Stimulated activated CD8-positive, alpha-beta memory T cell treated with anti-CD3 and anti-CD28 coated beads, Interleukin-15, amount 100 ng/mL, for 1 hour (primary cell): ENCODE measurements around the gene RASGEF1C.
"Not testable (repeated sequence)": the region's sequence is repeated elsewhere in the genome, so short reads cannot be mapped to it uniquely, and the experiment has no call there.

Source experiments
- DNase-seq: peaks from one replicate; pipeline ENCODE4 v3.0.0-alpha.2; 2020; ENCODE audit warnings: low read depth

The RASGEF1C gene

GRCh38 chr5:180099733-180100611 is 109.0 kb downstream of the RASGEF1C start:
- DNase-seq: no peak

- no peak for DNase-seq
These were observed 109.8 kb downstream of the RASGEF1C start for GRCh38 chr5:180098991-180099732.

GRCh38 chr5:180098526-180098925 is 110.5 kb downstream of the RASGEF1C start:
- DNase-seq: no peak

GRCh38 chr5:180097926-180098325 is 111.1 kb downstream of the RASGEF1C start:
- DNase-seq: no peak

- DNase-seq: no peak
These were observed 111.7 kb downstream of the RASGEF1C start for GRCh38 chr5:180097163-180097894.

GRCh38 chr5:180096616-180097015 is 112.4 kb downstream of the RASGEF1C start:
- DNase-seq: no peak

- DNase-seq: no peak
These were observed 113.5 kb downstream of the RASGEF1C start for GRCh38 chr5:180095545-180095944.

GRCh38 chr5:180093651-180094382 is 115.2 kb downstream of the RASGEF1C start:
- no peak for DNase-seq

- DNase-seq: no peak
These were observed 115.8 kb downstream of the RASGEF1C start for GRCh38 chr5:180093241-180093640.

GRCh38 chr5:180090769-180091546 is 118.1 kb downstream of the RASGEF1C start:
- no peak for DNase-seq

GRCh38 chr5:180090098-180090768 is 118.8 kb downstream of the RASGEF1C start:
- DNase-seq: peak; percentile 58

GRCh38 chr5:180089628-180090027 is 119.4 kb downstream of the RASGEF1C start:
- not testable (repeated sequence) for DNase-seq

- no peak for DNase-seq
These were observed 120.5 kb downstream of the RASGEF1C start for GRCh38 chr5:180088561-180088960.

GRCh38 chr5:180086816-180087399 is 122.1 kb downstream of the RASGEF1C start:
- DNase-seq: no peak

- no peak for DNase-seq
These were observed 123.2 kb downstream of the RASGEF1C start for GRCh38 chr5:180085837-180086236.

GRCh38 chr5:180084638-180085561 is 124.1 kb downstream of the RASGEF1C start:
- no peak for DNase-seq

GRCh38 chr5:180083529-180084060 is 125.4 kb downstream of the RASGEF1C start:
- no peak for DNase-seq

GRCh38 chr5:180082633-180083420 is 126.2 kb downstream of the RASGEF1C start:
- no peak for DNase-seq
